GM19395 (cell line): Measurements from ENCODE around the gene POLE3.
"Not testable (repeated sequence)": the region's sequence is repeated elsewhere in the genome, so short reads cannot be mapped to it uniquely, and the experiment has no call there.

Experiments used
- ATAC-seq: cut with Tn5 transposase; IDR thresholded peaks from one replicate; pipeline ENCODE4 v1.9.1; 2021; ENCODE audit warnings: mild to moderate bottlenecking, moderate library complexity; ENCODE audit not compliant: unreplicated experiment

The POLE3 gene

GRCh38 chr9:113379094-113379828 is 31.2 kb downstream of the POLE3 start:
- ATAC-seq: not testable (repeated sequence)

- ATAC-seq: peak; percentile 80
Measured at GRCh38 chr9:113376634-113377567, 33.6 kb downstream of the POLE3 start, which contains the start of gene HDHD3. Gene HDHD3 (minus strand): TSS chr9:113376986. CDS start chr9:113374354, 2,632 bp downstream.

- ATAC-seq: no peak
Measured at GRCh38 chr9:113375057-113376023, 35.1 kb downstream of the POLE3 start.

- no peak for ATAC-seq
Measured at GRCh38 chr9:113373676-113374392, 36.6 kb downstream of the POLE3 start.

- ATAC-seq: no peak
Measured at GRCh38 chr9:113373256-113373655, 37.2 kb downstream of the POLE3 start.

GRCh38 chr9:113372059-113372458 is 38.4 kb downstream of the POLE3 start:
- no peak for ATAC-seq

GRCh38 chr9:113370806-113371325 is 39.6 kb downstream of the POLE3 start:
- ATAC-seq: no peak

GRCh38 chr9:113369855-113370140 is 40.7 kb downstream of the POLE3 start:
- ATAC-seq: no peak

- ATAC-seq: no peak
Measured at GRCh38 chr9:113368982-113369854, 41.3 kb downstream of the POLE3 start.

- no peak for ATAC-seq
Measured at GRCh38 chr9:113368348-113368981, 42.0 kb downstream of the POLE3 start.

- ATAC-seq: not testable (repeated sequence)
Measured at GRCh38 chr9:113365652-113366051, 44.8 kb downstream of the POLE3 start.

GRCh38 chr9:113364951-113365350 is 45.5 kb downstream of the POLE3 start:
- no peak for ATAC-seq

GRCh38 chr9:113363336-113363735 is 47.1 kb downstream of the POLE3 start:
- ATAC-seq: no peak

GRCh38 chr9:113361304-113362018 is 49.0 kb downstream of the POLE3 start:
- no peak for ATAC-seq

- ATAC-seq: no peak
Measured at GRCh38 chr9:113360242-113360842, 50.1 kb downstream of the POLE3 start.

GRCh38 chr9:113359385-113359784 is 51.1 kb downstream of the POLE3 start:
- ATAC-seq: no peak
